ENCODE measurements around the gene SERPINI2. TPM values are rescaled to one million over a fixed set of nuclear protein-coding genes. Genes with fewer than 3 reads are reported as not detected.

Gene SERPINI2
- total and polyA plus RNA-seq, 2 donors (not counting 3 experiments of a cell fraction or from before 2014, with no cell fraction given): not detected

- DNase-seq (ENCODE audit: low read depth, low spot score) (no peak), FAIRE-seq (no peak)
- Histone ChIP-seq H3K9me3 (replicated peaks; ENCODE audit: control insufficient read depth, insufficient read depth, low read length) (no peaks in the 10 kb centered on the region), H3K4me2 (ENCODE audit: insufficient read depth, low read length) (no peak overlapping the region), H3K9me1 (replicated peaks; ENCODE audit: control insufficient read depth, extremely low read depth, insufficient read depth, low read length) (no peaks in the 10 kb centered on the region), H2AFZ (ENCODE audit: low read depth, low read length) (no peak overlapping the region), H3K79me2 (ENCODE audit: control insufficient read depth, insufficient read depth, low read length) (no peaks in the 10 kb centered on the region), H4K20me1 (replicated peaks; ENCODE audit: control insufficient read depth, extremely low read depth, insufficient read depth, low read length) (no peaks in the 10 kb centered on the region), H3K9ac (replicated peaks; ENCODE audit: extremely low read depth, insufficient read depth, low read length) (no peak overlapping the region), H3K36me3 (ENCODE audit: control insufficient read depth in 2 of 2, extremely low read depth in 1 of 2, insufficient read depth in 2 of 2, low read length in 2 of 2) (no peaks in the 10 kb centered on the region), H3K27ac (ENCODE audit: insufficient read depth, low read depth, low read length) (no peak overlapping the region), H3K27me3 (ENCODE audit: control insufficient read depth in 2 of 2, insufficient read depth in 2 of 2, low read length in 2 of 2) (no peaks in the 10 kb centered on the region), H3K4me1 (ENCODE audit: control insufficient read depth, extremely low read depth, insufficient read depth, low read length) (no peaks in the 10 kb centered on the region), H3K4me3 (replicated peaks in 1 of 3; ENCODE audit: insufficient read depth in 1 of 3, low read depth in 1 of 3, low read length in 3 of 3) (no peak overlapping the region)
- CTCF ChIA-PET: no interaction called here
- POLR2A ChIA-PET: no interaction called here
- dilution Hi-C loops (cut with MboI; ENCODE audit: extremely low pct_ligation_motif_present, low sequenced_read_pairs): no loop called here
- intact Hi-C loops (cut with micrococcal nuclease): no loop called here
- BruUV-seq (replicated peaks): no TSS peak
- TF ChIP-seq GATA2 (IDR thresholded peaks at IDR 0.05; ENCODE audit: insufficient read depth, insufficient read length, low read depth, low read length): no peak
- no peak for TF ChIP-seq MYC (IDR thresholded peaks at IDR 0.05; ENCODE audit: low read depth, low read length)
- no peak for TF ChIP-seq POLR2A (IDR thresholded peaks at IDR 0.05; ENCODE audit: low read depth, low read length)
- no peak for TF ChIP-seq JUN (IDR thresholded peaks at IDR 0.05; ENCODE audit: borderline replicate concordance, insufficient read depth, insufficient read length, low read depth)
- TF ChIP-seq POLR2AphosphoS5 (IDR thresholded peaks at IDR 0.05; ENCODE audit: insufficient read depth, low read depth, low read length): no peak
- TF ChIP-seq FOS (IDR thresholded peaks at IDR 0.05; ENCODE audit: borderline replicate concordance, insufficient read depth, low read length): no peak
- TF ChIP-seq MAX (IDR thresholded peaks at IDR 0.05; ENCODE audit: insufficient read depth, insufficient read length): no peak
Measured at GRCh38 chr3:167489571-167489970, 15.7 kb upstream of the SERPINI2 start.

GRCh38 chr3:167487556-167487955 lies 13.7 kb upstream of the SERPINI2 start:
- intact Hi-C loops (cut with micrococcal nuclease): no loop called here
- no peak overlapping the region for H2AFZ ChIP-seq (ENCODE audit: low read depth, low read length)
- H3K9me1 ChIP-seq (replicated peaks; ENCODE audit: control insufficient read depth, extremely low read depth, insufficient read depth, low read length): no peaks in the 10 kb centered on the region
- H3K79me2 ChIP-seq (ENCODE audit: control insufficient read depth, insufficient read depth, low read length): no peaks in the 10 kb centered on the region
- no peaks in the 10 kb centered on the region for H3K4me1 ChIP-seq (ENCODE audit: control insufficient read depth, extremely low read depth, insufficient read depth, low read length)
- TF ChIP-seq POLR2AphosphoS5 (IDR thresholded peaks at IDR 0.05; ENCODE audit: insufficient read depth, low read depth, low read length) (no peak), MAX (IDR thresholded peaks at IDR 0.05; ENCODE audit: insufficient read depth, insufficient read length) (no peak), GATA2 (IDR thresholded peaks at IDR 0.05; ENCODE audit: insufficient read depth, insufficient read length, low read depth, low read length) (no peak)
- H3K27me3 ChIP-seq (ENCODE audit: control insufficient read depth in 2 of 2, insufficient read depth in 2 of 2, low read length in 2 of 2): no peaks in the 10 kb centered on the region
- CTCF ChIA-PET: no interaction called here
- H3K27ac ChIP-seq (ENCODE audit: insufficient read depth, low read depth, low read length): no peak overlapping the region
- dilution Hi-C loops (cut with MboI; ENCODE audit: extremely low pct_ligation_motif_present, low sequenced_read_pairs): no loop called here
- no TSS peak for BruUV-seq (replicated peaks)
- no peak overlapping the region for H3K4me2 ChIP-seq (ENCODE audit: insufficient read depth, low read length)
- FAIRE-seq (no peak), DNase-seq (ENCODE audit: low read depth, low spot score) (no peak)
- no peak overlapping the region for H3K4me3 ChIP-seq (replicated peaks in 1 of 3; ENCODE audit: insufficient read depth in 1 of 3, low read depth in 1 of 3, low read length in 3 of 3)
- POLR2A ChIA-PET: no interaction called here
- no peak overlapping the region for H3K9ac ChIP-seq (replicated peaks; ENCODE audit: extremely low read depth, insufficient read depth, low read length)
- H4K20me1 ChIP-seq (replicated peaks; ENCODE audit: control insufficient read depth, extremely low read depth, insufficient read depth, low read length): no peaks in the 10 kb centered on the region
- no peaks in the 10 kb centered on the region for H3K36me3 ChIP-seq (ENCODE audit: control insufficient read depth in 2 of 2, extremely low read depth in 1 of 2, insufficient read depth in 2 of 2, low read length in 2 of 2)
- H3K9me3 ChIP-seq (replicated peaks; ENCODE audit: control insufficient read depth, insufficient read depth, low read length): no peaks in the 10 kb centered on the region
